Adrenal gland (tissue), 12 donors: ENCODE data around the gene MYCL. TPM values are rescaled to one million over a fixed set of nuclear protein-coding genes. Genes with fewer than 3 reads are reported as not detected.

Experiments
- DNase-seq, 7 donors: peaks; one replicate each; pipeline ENCODE4 v3.0.0-alpha.2; 2019 to 2020
- H3K27ac ChIP-seq, 5 donors: fragments of 200-600 bp; sonication (generic) in 4 of 5; 1 replicate in 3 of 5; 2 replicates in 2 of 5; pipeline versions ENCODE4 v1.5.1 to v1.8.0; 2016 to 2020; ENCODE audit warnings: mild to moderate bottlenecking in 1 of 5
- H3K27me3 ChIP-seq: fragments of 200-600 bp; 2 replicates; pipeline ENCODE4 v1.8.0; 2021
- H3K36me3 ChIP-seq, 2 donors: fragments of 200-600 bp; replicated peaks in 1 of 2; 1 replicate in 1 of 2; 2 replicates in 1 of 2; pipeline versions ENCODE4 v1.5.1 to v1.8.0; 2018 to 2022
- H3K4me1 ChIP-seq, 2 donors: fragments of 200-600 bp; replicated peaks in 1 of 2; 1 replicate in 1 of 2; 2 replicates in 1 of 2; pipeline versions ENCODE4 v1.5.1 to v1.8.0; 2018 to 2021
- H3K4me3 ChIP-seq, 4 donors: fragments of 200-600 bp; sonication (generic) in 3 of 4; one replicate each; pipeline ENCODE4 v1.5.1; 2016 to 2018
- H3K9me3 ChIP-seq, 3 donors: fragments of 200-600 bp; sonication (generic) in 1 of 3; replicated peaks in 1 of 3; 1 replicate in 2 of 3; 2 replicates in 1 of 3; pipeline versions ENCODE4 v1.5.1 to v1.8.0; 2016 to 2021
- POLR2A ChIP-seq, 2 donors: fragments of 450-650 bp; IDR thresholded peaks; one replicate each; pipeline ENCODE4 v1.6.1; 2017; ENCODE audit warnings: antibody characterized with exemption in 2 of 2, mild to moderate bottlenecking in 2 of 2, moderate library complexity in 1 of 2
- WGBS, 4 donors: extraction: QIAGEN DNeasy Blood & Tissue Kit in 2 of 4; methylation state at CpG; one replicate each; pipeline versions ENCODE4 v1.1.5 to v1.1.7; 2013 to 2017; 5-methylcytosine and 5-hydroxymethylcytosine counted together
- intact Hi-C, 2 donors: fragments of 100-400 bp; cut with DNase I; formaldehyde crosslinking; loops; one replicate each; pipeline versions ENCODE4 v1.14.1 to v1.15.0; 2022 to 2023
- polyA plus RNA-seq, 3 donors: library from polyadenylated mRNA; stranded (reverse); fragments of 200-250 nt in 2 of 3; fragments of 350-450 nt in 1 of 3; fragmentation: Illumina TruSeq in 1 of 3; extraction: RNeasy Lipid Tissue Mini Kit (QIAGEN cat#74804) in 1 of 3; gene quantifications; one replicate each; pipeline ENCODE4 v1.2.3, GENCODE V29; 2013 to 2014
- total RNA-seq, 9 donors: library from RNA; depleted of rRNA in 4 of 9; stranded (reverse); fragments of >200 nt in 4 of 9; fragments of 120-200 nt in 1 of 9; fragmentation: NEBNext Ultra II Directional in 1 of 9; extraction: Animal tissue kit (Norgen Biotek cat#: 25700) in 1 of 9; gene quantifications; one replicate each; pipeline versions ENCODE4 v1.1.0 to v1.2.4, GENCODE V29; 2013 to 2023
- TF ChIP-seq, protein P1 (sequence below), 6 experiments: fragments of 450-650 bp in 4 of 6; fragments of 200-600 bp in 2 of 6; sonication (generic) in 1 of 6; IDR thresholded peaks; 1 replicate in 5 of 6; 2 replicates in 1 of 6; pipeline versions ENCODE4 v1.5.1 to v1.8.0; 2016 to 2021; ENCODE audit warnings: antibody characterized with exemption in 6 of 6, mild to moderate bottlenecking in 2 of 6, moderate library complexity in 1 of 6
- donor health status: healthy with polysubstance abuse.
- donor health status: Bipolar disorder and iron deficiency.
- donor health status: DM: yes; HTN: yes; CAD: no.
- donor health status: DM: no; HTN: no; CAD: no.
- donor health status: DM: no; HTN: no; CAD: no.
- donor health status: DM: yes; HTN: yes; CAD: no.

Gene MYCL
- total and polyA plus RNA-seq, 12 donors: 0.07 to 0.69 (median 0.36) TPM; not detected in 1

DNA sequence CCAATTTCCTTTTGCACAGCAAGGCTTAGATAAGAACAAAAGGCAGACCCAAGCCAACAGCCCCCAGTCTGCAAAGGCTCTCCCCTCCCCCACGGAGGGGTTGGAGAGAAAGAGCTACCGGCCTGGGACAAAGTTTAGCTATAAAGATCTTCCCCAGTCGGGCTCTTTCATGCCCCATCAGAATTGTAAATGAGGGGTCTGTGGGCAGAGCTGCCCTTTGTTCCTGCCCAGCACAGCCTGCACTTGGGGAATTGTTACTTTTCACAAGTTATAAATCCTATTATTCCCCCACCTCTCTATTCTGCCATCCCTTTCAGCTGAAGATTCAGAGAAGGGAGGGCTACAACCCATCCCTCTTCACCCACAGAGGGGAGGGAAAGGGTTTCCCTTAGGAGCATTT is 3.5 kb downstream of the MYCL start:
- Histone ChIP-seq H3K9me3 (no peaks in the 10 kb centered on the region), H3K4me1 (peaks cover 11 to 19% of the 10 kb centered on the region in 2 donors), H3K36me3 (no peaks in the 10 kb centered on the region), H3K27ac (no peak overlapping the region), H3K4me3 (no peak overlapping the region), H3K27me3 (peaks cover 22% of the 10 kb centered on the region)
- TF ChIP-seq, protein P1, sequence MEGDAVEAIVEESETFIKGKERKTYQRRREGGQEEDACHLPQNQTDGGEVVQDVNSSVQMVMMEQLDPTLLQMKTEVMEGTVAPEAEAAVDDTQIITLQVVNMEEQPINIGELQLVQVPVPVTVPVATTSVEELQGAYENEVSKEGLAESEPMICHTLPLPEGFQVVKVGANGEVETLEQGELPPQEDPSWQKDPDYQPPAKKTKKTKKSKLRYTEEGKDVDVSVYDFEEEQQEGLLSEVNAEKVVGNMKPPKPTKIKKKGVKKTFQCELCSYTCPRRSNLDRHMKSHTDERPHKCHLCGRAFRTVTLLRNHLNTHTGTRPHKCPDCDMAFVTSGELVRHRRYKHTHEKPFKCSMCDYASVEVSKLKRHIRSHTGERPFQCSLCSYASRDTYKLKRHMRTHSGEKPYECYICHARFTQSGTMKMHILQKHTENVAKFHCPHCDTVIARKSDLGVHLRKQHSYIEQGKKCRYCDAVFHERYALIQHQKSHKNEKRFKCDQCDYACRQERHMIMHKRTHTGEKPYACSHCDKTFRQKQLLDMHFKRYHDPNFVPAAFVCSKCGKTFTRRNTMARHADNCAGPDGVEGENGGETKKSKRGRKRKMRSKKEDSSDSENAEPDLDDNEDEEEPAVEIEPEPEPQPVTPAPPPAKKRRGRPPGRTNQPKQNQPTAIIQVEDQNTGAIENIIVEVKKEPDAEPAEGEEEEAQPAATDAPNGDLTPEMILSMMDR (IDR thresholded peaks at IDR 0.05): no peak
- intact Hi-C loops: no loop called here
- DNase-seq: no peak
- 21 to 35% (median 32%) methylated on average over 3 of the region's 3 CpGs for WGBS, 4 donors

- TF ChIP-seq, protein P1 (IDR thresholded peaks at IDR 0.05): no peak
- no peak for TF ChIP-seq POLR2A (IDR thresholded peaks at IDR 0.05)
- no peaks in the 10 kb centered on the region for H3K9me3 ChIP-seq
- H3K4me3 ChIP-seq: no peak overlapping the region
- 41 to 74% (median 67%) methylated on average over 4 to 11 of the region's 11 CpGs for WGBS, 4 donors
- H3K27me3 ChIP-seq: peaks cover 16% of the 10 kb centered on the region
- peak in 1 of 7 donors; percentile 15 for DNase-seq
- no peak overlapping the region for H3K27ac ChIP-seq
- no peaks in the 10 kb centered on the region for H3K36me3 ChIP-seq
- peaks cover 9 to 12% of the 10 kb centered on the region in 2 donors for H3K4me1 ChIP-seq
- intact Hi-C loops: no loop called here
These were observed 4.6 kb downstream of the MYCL start for GRCh38 chr1:39896909-39897685.

- Histone ChIP-seq H3K27ac (no peak overlapping the region), H3K9me3 (no peaks in the 10 kb centered on the region), H3K4me1 (peaks cover 2 to 4% of the 10 kb centered on the region in 2 donors), H3K4me3 (no peak overlapping the region), H3K36me3 (no peaks in the 10 kb centered on the region), H3K27me3 (peaks cover 11% of the 10 kb centered on the region)
- TF ChIP-seq, protein P1 (IDR thresholded peaks at IDR 0.05): no peak
- no peak for TF ChIP-seq POLR2A (IDR thresholded peaks at IDR 0.05)
- WGBS, 4 donors: 68 to 81% (median 73%) methylated on average over 3 to 5 of the region's 5 CpGs
- no peak for DNase-seq
- intact Hi-C loops: no loop called here
These were observed 5.8 kb downstream of the MYCL start for GRCh38 chr1:39895731-39896480.

DNA sequence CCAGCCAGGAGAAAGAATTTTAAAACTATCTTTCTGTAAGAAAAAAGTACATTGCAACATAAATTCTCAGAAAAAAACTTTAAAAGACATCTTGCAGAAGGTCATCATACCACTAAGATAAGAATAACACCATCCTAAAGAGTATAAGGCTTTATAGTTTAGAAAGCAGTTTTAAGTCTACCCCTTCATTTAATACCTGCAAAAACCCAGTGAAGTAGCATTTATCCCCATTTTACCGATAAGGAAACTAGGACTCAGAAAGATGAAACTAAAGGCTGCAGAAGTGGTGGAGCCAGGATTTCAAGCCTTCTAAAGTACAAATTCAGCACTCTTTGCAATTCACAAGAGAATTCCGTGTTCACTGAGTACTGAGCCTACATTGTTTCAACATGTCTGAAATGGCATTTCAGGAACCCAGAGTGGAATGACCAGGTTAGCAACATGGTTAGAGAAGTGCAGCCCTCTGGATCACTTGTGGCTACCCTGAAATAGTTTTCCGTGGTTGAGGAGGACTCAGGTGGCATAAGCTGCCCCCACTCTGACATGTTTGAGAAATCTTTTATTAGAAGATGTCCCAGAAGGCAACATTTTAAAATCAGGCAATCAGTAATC is 6.7 kb downstream of the MYCL start:
- no peaks in the 10 kb centered on the region for H3K4me1 ChIP-seq
- no peak overlapping the region for H3K4me3 ChIP-seq
- H3K36me3 ChIP-seq: no peaks in the 10 kb centered on the region
- no peak for DNase-seq
- peaks cover 3% of the 10 kb centered on the region for H3K27me3 ChIP-seq
- H3K9me3 ChIP-seq: no peaks in the 10 kb centered on the region
- intact Hi-C loops: no loop called here
- H3K27ac ChIP-seq: no peak overlapping the region
- TF ChIP-seq POLR2A (IDR thresholded peaks at IDR 0.05): no peak
- TF ChIP-seq, protein P1 (IDR thresholded peaks at IDR 0.05): no peak
- WGBS, 4 donors: 55 to 61% (median 58%) methylated on average over 3 of the region's 3 CpGs
